Kidney glomerular epithelial cell (primary cell): Measurements from ENCODE around the gene KRT15.

ENCODE experiments used
- DNase-seq: peaks from one replicate; lab custom pipeline; 2025; lab: John Stamatoyannopoulos, UW

The KRT15 gene

DNA sequence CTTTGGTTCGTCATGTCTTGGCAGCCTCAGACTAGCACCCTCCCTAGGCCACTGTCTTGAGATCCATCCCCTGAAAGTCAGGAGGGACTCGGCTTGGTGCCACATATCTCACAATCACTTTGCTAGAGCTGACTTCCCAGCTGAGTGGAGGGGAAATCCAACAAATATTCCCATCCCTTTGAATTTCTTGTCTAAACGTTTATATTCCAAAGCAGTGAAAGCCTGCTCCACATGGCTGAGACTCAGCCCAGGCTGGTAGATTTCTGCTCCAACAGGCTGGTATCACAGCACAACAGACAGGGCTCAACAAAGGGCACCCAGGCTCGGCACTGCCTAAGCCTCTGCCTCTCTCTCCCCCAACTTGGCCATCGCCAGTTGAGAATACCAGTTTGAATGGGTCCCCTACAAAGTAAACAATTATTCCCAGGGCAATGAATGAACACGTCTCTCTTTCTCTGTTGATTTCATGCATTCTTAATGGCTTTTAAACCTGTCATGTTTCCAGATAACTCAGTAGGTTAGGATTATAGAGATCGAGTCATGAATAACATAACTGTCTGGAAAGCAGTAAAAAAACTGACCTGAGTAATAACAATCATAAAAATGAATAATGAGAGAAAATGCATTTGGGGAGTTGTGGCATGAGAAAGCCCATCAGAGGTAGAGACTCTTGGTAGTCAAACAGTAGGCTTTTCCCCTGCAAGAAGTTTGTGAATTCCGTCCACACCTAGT is 14.3 kb downstream of the KRT15 start:
- peak; percentile 12 for DNase-seq

DNA sequence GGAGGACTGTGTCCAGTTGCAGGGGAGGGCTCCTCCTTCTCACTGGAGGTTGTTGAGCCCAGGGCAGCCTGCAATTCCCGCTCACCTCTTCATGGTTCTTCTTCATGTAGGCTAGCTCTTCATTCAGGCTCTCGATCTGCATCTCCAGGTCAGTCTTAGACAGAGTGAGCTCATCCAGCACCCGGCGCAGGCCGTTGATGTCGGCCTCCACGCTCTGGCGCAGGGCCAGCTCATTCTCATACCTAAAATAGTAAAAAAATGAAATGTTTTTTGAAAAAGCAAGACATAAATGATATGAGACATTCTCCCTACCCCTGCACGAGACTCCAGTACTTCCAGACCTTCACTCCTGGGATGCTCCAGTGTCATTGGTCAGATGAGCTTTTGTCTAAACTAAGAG is 15.5 kb downstream of the KRT15 start:
- DNase-seq: no peak

DNA sequence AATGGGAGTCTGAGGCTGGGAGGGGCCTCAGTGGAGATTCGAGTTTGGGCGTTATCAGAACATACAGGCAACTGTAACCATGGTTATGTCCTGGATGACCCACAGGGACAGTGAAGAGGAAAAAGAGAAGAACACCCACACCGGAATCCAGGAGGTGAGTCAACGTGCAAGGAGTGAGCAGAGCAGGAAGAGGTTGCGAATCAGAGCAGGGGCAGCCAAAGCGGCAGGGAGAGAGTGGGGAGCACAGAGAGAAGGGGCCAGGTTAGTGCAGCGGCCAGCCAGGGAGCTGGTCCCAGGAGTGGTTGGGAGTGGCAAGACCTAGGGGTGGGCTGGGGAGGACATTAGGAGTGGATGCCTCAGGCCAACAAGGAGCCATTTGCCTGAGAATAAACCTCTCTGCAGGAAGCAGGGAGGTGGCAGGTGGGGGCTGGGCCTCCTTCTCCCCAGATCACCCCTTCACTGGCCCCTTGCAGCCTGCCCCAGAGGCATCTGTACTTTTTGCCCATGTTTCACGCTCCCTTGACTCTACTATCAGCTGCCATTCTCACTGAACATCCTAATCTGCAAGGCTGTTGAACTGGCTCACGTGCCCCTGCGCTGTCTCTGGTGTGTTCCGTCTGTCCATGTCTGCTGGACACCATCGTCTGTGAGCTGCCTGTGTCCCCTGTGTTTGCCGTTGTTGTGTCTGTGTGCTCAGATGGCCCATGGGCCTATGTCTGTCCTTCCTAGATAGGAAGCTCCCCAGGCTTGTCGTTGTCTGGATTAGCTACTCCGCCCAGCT is 18.4 kb downstream of the KRT15 start:
- DNase-seq: peak; percentile 55

DNA sequence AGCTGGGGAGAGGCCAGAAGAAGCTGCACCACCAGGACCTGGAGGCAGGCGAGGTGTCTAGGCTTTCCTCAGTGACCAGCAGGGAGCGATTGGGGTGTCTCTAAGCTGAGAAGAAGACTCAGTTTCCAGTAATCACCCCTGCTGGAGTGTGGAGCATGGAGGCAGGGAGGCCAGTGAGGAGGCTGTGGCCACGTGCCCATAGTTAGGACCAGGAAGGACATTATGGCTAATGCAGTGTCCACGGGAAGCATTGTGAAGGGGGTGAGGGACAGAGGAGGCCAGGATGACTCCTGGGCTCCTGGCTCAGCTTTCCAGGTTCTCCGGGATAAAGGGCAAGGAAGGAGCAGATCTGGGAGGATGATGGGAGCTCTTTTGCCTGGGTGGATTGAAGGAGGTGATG is 19.0 kb downstream of the KRT15 start:
- DNase-seq: no peak

DNA sequence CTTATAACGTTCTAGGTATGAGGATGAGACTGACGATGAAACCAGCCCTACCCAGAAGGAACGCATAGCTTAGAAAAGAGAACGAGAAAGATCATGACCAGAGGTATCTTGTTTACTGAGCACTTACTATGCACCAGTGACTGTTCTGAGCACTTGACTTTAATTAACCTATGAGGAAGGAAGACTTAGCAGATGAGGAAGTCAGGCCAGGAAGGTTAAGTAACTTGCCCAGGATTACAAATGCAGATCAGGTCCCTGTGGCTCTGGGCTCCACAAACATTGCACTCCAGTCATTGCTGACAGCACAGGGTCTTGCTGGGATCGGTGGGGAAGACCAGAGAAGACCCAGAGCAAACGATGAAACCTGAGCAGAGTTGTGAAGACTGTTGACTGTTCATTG is 20.4 kb downstream of the KRT15 start:
- DNase-seq: no peak

DNA sequence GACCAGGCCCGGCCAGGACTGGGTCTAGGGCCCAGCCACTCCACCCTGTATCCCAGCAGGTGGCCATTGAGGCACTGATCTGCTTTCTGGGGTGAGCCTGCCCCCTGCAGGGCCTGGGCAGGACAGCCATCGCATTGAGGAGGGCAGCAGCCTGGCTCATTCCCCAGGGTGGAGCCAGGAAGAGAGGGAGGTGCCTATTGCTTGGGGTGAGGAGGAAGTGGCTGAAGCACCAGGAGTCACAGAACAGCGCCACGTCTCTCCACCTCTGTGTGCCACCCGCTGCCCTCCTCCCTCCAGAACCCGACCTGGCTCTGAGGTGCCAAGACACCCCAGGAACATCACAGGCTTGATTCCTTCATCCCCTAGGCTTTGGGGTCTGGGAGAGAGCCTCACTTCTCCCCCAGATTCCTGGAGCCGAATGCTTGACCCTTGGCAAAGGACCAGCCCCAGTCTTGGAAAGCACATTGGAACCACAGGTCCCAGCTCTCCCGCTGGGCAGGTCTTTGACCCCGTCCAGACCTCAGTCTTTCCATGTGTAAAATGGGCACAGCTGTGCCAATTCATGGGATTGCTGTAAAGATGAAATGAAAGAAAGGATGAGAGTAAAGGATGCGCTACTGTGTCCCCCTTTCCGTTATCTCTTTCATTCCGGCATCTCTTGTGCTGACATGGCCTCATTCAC is 21.7 kb downstream of the KRT15 start:
- DNase-seq: peak; percentile 88

DNA sequence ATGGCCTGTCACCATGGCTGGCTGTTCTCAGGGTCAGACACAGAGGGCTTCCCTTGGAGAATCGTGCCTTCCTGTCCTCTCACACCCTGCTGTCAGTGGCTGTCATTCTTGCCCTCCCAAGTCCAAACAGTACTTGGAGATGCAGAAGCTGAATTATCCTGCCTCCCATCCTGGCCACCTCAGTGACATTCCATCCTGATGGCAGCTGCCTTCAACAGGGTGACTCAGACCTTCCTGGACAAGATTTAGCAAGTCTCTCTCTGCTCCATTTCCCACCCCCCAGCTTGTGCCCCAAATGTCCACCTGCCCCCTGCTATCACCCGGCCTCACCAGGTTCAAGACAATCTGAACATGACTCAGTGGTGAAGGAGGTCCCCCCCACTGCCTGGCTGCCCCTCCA is 24.2 kb downstream of the KRT15 start:
- no peak for DNase-seq

DNA sequence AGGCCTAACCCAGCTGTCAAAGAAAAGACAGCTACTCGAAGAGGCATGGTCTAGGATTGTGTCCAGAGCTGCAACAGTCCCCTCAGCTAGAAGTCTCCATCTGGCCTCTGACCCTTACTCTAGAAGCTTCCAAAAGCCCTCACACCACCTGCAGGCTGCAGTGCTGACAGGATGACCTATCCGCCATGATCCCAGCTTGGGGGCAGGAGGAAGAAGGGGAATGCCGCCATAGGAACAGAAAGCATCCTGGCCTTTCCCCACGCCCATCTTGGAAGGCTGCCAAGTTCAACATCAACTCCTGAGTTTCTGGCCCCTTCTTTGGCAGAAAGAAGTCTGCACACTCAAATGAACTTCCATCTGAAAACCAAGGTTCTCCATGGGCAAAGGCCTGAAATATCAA is 25.9 kb downstream of the KRT15 start:
- DNase-seq: no peak

DNA sequence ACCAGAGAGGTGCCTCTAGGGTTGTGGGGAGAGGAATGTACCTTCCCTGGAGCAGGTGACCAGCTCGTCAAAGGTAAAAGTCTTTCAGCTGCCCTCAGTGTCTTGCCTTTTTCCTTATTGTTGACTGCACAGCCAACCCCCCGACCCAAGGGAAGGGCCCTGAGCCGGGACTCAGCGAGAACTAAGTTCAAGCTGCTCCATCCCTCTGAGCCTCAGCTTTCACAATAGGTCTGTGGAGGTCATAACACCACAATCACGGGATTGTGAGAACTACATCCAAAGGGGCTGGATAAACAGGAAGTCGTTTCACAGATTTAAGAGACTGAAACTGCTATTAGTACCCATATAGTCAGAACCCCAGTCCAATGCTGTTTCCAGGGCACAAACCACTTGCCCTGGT is 26.3 kb downstream of the KRT15 start:
- DNase-seq: no peak

DNA sequence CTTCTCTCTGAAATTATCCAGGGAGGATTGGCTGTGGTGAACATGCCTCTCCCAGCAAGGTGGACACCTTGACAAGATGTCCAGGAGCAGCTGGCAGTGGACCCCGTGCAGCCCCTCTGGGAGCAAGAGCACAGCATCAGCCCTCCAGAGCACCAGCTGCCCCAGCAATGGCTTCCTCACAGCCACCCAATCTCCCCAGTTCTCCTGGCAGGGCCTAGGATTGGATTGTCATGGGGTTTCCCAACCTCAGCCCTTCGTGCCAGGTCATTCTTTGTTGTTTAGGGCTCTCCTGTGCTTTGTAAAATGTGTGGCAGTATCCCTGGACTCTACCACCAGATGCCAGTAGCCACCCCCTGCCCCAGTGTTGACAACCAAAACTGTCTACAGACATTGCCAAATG is 27.2 kb downstream of the KRT15 start:
- no peak for DNase-seq

DNA sequence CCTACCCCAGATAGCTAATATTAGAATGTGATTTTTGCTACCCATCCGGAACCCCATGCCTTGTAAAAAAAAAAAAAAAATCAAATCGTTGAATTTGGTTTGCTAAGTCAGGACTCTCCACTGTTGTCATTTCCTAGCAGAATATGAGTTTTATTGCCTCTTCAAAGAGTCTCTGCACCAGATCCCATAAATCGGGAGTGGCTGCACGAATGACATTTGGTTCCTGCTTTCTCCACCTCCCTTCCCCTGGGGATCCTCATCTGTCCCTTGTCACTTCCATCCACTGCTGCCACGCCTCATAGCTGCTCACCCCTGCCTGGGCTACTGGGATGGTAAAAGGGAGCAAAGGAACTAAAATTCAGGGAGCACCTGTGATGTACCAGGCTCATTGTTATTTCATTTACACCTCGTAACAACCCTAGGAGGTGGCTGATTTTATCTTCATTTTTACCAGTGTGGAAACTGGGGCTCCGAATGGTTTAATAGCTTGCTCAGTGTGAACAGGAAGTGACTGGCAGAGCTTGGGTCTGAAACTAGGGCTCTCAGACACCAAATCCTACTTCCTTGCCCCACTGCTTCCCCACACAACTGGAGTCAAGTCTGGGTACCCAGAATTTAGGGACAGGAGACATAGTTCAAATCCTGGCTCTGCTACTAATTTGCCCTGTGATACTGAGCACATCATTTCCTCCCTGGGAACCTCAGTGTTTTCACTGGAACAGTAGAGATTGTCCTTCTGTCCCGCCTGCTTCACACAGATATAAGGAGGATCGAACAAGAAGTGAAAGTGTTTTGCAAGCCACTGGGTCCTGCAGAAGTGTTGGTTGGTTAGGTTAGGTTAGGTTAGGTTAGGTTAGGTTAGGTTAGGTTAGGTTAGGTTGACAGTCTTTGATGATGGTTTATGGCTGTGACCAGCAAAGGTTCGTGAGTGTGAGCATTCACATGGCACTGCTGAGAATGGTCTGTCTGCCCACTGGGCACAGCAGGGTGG is 28.4 kb downstream of the KRT15 start:
- DNase-seq: no peak

DNA sequence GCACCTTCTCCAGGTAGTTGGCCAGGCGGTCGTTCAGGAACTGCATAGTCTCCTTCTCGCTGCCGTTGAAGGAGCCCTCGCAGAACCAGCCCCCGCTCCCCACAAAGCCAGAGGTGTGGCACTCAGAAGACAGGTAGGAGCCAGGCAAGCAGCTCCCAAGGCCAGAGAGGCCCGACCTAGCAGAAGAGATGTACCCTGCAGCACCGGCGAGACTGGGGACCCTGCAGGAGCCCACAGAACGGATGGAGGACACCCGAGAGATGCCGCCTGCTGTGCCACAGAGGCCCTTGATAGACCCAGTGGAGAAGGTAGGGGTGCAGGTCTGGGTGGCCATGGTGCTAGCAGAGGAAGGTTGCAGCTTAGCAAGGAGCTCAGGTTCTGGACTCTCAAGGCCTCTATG is 29.2 kb downstream of the KRT15 start, which contains the start of gene KRT36:
Gene KRT36 (minus strand): TSS at position 380 of the 400 bp plus-strand sequence. CDS start 46 bp downstream, at position 334.
- DNase-seq: no peak

DNA sequence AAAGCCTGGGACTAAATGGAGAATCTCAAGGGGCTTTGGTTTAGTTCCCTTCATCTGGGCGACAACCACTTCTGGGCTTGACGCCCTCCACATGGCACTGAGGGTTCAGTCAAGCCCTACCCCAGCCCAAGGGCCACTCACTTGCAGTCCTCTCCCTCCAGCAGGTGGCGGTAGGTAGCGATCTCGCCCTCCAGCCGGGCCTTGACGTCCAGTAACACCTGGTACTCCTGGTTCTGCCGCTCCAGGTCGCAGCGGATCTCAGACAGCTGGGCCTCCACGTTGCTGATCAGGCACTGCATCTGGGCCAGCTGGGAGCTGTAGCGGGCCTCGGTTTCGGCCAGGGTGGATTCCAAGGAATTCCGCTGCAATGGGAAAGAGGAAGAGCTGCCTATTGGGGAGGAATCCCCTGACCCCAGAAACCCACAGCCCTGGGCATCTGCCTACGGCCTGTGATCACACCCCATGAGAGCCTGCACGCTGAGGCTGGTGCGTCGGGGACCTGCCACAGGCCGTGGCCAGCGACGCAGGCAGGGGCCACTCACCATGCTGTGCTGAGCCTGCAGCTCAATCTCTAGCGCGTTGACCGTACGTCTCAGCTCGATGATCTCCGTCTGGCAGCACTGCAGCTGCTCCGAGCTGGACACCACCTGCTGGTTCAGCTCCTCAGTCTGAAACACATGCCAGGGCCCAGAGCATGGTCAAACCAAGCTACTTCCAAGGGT is 31.7 kb downstream of the KRT15 start:
- DNase-seq: no peak

DNA sequence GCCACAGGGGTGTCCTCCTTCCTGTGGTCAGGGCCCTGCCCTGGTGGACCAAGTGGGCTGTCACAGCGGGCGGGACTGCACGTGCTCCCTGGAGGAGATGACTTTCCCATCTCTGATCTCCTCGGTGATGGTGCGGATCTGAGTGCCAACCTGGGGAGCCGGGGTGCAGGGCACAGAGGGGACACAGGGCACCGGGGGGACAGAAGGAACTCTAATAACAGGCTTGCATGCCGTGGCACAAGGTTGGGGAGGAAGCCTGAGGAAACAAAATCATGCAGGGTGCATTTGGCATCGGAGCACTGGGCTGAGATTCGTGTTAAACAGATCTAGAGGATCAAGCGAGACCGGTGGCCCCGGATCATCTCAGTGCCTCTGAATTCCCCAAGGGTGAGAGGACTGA is 32.4 kb downstream of the KRT15 start:
- no peak for DNase-seq

DNA sequence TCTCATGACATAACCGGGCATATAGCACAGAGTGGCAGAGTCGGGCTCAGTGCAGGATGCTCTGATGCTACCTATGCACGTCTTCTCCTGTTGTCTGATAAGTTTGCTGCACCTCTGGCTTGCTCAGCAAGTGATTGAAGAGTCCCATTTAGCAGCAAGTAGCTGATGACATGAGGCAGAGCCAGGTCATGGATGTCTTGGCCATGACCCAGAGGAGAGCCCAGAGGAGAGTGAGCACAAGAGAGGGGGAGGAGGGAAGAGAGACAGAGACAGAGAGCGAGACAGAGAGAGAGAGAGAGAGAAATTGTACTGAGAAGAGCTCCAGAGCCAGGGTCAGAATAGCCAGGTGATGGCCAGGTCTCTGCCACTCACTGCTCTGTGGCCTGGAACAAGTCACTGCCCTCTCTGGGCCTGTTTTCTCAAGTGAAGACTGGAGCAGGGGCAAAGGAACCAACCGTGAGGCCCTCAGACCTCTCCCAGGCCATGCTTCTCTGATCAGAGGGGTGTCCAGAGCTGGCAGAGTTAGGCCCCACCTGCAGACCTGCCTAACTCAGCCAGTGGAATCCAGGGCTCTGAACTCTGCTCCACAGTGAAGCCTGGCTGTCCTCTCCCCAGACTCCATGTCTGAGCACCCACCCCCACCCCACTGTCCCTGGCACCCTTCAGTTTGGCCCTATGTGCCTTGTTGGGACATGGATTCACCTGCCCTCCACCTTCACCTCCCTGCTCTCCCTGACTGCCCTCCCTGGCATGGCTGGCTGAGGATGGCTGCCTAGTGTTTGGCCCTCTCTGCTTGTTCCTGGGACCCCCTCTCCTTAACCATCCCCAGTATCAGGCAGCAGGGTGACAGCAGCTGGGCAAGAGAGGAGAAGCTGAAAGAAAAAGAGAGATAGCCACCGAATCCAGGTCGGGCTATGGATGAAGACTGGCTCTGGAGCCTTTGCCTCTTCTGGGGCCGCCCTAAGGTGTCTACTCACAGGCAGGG is 33.5 kb downstream of the KRT15 start:
- DNase-seq: no peak

DNA sequence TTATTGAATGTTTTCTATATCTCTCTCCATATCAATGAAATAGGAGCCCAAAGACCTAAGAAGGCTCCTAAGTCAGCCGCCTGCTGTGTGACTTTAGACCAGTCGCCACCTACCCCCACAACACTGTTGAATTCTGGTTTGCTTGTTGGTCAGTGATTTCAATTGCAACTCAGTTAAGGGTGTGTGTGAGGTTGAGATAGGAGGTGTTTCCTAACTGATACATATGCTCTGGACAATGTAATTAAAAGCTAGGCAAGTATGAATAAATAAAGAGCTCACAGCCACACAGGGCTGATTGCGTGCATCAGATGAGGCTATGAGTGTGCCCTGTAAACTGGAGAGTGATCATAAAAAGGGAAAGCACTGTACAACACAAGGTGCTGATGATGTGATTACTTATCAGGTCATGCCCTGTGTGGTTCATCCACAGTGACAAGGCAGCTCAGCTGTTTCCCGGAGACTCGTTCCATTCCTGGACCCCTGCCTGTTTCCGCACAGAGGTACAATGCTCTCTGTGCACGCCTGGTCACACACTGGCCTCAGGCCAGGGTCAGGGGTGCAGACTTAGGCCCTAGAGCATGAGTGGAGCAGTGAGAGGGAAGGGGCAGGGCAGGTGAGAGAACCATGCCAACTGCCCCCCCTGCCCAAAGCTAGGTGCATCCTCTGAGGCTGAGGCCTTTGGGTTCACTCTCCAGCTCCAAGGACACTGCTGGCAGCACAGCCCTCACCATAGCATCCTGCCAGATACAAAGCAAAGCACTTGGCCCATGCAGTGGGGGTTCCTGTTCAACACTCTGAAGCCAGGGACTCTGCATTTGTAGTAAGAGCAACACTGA is 34.5 kb downstream of the KRT15 start:
- peak; percentile 57 for DNase-seq

DNA sequence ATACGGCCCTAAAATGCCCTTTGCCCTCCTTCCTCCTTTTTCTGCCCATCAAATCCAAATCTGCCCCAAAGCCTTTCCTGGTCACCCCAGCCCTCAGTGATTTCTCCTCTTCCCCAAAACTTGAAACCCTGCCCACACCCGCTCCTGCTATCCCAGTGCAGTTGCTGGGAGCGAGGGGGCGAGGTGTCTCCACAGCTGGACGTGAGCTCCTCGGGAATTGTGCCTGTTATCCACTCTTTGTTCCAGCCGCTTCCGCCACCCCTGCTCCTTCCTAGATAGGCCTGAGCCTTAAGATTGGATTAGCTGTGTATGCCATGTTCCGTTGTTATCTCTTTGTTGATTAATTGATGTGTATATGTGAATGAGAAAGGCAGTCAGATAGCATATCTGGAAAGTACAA is 35.2 kb downstream of the KRT15 start:
- DNase-seq: no peak

DNA sequence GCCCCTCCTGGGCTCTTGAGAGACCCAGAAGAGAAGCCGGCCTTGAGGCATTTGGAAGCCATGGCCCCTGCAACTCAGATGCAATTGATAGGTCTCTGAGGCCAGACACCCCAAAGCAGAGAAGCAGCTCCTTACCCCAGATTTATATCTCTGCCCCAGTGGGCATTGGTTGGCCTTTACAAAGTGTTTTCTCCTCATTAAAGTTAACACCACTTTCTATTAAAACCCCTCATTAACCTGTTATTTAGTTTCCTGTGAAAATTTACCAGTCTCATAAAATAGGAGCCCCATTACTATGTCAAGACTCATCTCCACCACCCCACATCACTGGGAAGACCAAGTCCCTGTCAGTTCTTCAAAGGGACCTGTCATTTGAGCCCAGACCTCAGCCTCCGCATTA is 37.7 kb downstream of the KRT15 start, which contains the start of gene KRT35:
Gene KRT35 (minus strand): TSS at position 116 of the 400 bp plus-strand sequence. CDS start 54 bp downstream, at position 62.
- DNase-seq: no peak

DNA sequence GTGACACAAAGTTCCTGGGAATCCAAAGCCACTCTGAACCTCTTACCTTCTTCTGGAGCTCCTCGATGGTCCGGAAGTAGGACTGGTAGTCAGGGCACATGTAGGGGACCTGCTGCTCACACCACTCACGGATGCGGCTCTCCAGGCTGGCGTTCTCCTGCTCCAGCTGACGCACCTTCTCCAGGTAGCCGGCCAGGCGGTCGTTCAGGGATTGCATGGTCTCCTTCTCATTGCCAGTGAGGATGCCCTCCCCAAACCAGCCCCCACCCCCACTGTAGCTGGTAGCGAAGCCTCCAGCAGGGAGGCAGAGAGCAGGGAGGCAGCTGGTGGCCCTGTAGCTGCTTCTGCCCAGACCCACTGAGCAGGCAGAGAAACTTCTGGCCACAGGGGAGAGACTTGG is 38.1 kb downstream of the KRT15 start:
- DNase-seq: no peak
